ENCODE results near the gene CSRNP3. TPM values are rescaled to one million over a fixed set of nuclear protein-coding genes. Genes with fewer than 3 reads are reported as not detected.

CSRNP3 gene
- total RNA-seq, 1 donor from 2014 or later: not detected

DNA sequence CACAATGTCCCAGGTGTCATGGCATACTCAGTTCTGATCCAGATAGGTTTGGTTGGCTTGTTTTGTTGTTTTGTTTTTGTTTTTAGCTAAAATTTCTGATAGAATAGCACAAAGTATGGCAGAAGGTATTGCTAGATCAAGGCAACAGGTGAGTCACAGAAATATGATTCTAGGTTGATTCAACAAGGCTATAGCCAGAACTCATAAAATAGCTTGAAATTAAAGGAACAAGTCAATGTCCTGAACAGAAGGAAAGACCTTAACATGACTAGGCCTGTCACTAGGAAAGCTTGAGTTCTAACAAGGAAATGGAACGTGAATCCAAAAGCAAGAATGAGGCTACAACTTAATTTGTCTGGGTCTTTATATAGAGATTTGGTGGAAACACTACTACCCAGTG, 167.5 kb downstream of the CSRNP3 start:
- H3K27me3 Mint-ChIP-seq: no peaks in the 10 kb centered on the region
- H3K4me1 Mint-ChIP-seq: no peaks in the 10 kb centered on the region
- intact Hi-C loops (cut with micrococcal nuclease): no loop called here
- POLR2A ChIA-PET: no interaction called here
- H3K4me3 Mint-ChIP-seq: no peak overlapping the region
- no peak for ATAC-seq (ENCODE audit: low read depth)
- DNase-seq: no peak
- H3K27ac Mint-ChIP-seq: no peak overlapping the region
- TF ChIP-seq, protein P1, sequence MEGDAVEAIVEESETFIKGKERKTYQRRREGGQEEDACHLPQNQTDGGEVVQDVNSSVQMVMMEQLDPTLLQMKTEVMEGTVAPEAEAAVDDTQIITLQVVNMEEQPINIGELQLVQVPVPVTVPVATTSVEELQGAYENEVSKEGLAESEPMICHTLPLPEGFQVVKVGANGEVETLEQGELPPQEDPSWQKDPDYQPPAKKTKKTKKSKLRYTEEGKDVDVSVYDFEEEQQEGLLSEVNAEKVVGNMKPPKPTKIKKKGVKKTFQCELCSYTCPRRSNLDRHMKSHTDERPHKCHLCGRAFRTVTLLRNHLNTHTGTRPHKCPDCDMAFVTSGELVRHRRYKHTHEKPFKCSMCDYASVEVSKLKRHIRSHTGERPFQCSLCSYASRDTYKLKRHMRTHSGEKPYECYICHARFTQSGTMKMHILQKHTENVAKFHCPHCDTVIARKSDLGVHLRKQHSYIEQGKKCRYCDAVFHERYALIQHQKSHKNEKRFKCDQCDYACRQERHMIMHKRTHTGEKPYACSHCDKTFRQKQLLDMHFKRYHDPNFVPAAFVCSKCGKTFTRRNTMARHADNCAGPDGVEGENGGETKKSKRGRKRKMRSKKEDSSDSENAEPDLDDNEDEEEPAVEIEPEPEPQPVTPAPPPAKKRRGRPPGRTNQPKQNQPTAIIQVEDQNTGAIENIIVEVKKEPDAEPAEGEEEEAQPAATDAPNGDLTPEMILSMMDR (IDR thresholded peaks at IDR 0.05): no peak
- no peaks in the 10 kb centered on the region for H3K36me3 Mint-ChIP-seq (ENCODE audit: low read depth)
- CTCF ChIA-PET: no interaction called here
- no peaks in the 10 kb centered on the region for H3K9me3 Mint-ChIP-seq

DNA sequence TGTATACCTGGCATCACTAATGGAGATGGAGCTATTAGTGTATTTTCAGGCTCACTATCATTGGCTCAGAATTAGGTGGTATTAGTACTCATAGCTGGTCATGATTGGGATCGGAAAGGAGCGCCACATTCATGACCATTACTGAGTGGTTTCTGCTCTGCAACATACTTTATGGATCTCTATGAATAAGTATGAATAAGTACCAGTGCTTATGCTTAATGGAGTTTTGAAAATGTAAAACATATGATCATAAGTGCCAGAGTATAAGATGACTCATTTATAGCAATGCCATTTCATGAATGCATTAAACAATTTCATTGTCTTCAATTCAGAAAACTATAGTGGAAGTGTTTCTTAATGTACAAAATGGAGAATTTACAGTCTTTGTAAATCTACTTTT, 167.9 kb downstream of the CSRNP3 start:
- intact Hi-C loops (cut with micrococcal nuclease): no loop called here
- H3K27me3 Mint-ChIP-seq: no peaks in the 10 kb centered on the region
- CTCF ChIA-PET: no interaction called here
- H3K36me3 Mint-ChIP-seq (ENCODE audit: low read depth): no peaks in the 10 kb centered on the region
- TF ChIP-seq, protein P1 (IDR thresholded peaks at IDR 0.05): no peak
- ATAC-seq (ENCODE audit: low read depth) (no peak), DNase-seq (no peak)
- no peak overlapping the region for H3K27ac Mint-ChIP-seq
- POLR2A ChIA-PET: no interaction called here
- no peak overlapping the region for H3K4me3 Mint-ChIP-seq
- no peaks in the 10 kb centered on the region for H3K4me1 Mint-ChIP-seq
- no peaks in the 10 kb centered on the region for H3K9me3 Mint-ChIP-seq

DNA sequence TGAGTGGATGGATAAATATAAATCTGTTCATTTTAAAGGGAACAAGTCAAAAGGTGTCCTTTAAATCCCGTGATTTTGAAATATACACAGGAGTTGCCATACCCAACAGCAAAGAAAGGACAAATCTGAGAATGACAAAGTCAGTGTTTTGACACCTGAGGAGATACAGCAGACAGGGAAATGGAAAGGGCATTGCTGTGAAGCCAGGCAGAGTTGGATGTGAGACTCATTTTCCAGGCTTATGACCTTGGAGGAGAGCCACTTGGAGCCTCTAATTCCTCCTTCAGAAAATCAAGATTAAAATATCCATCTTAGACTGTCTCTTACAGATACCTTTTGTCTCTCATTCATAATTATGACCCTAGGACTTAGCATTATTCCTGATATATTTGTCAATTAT, 170.0 kb downstream of the CSRNP3 start:
- intact Hi-C loops (cut with micrococcal nuclease): no loop called here

DNA sequence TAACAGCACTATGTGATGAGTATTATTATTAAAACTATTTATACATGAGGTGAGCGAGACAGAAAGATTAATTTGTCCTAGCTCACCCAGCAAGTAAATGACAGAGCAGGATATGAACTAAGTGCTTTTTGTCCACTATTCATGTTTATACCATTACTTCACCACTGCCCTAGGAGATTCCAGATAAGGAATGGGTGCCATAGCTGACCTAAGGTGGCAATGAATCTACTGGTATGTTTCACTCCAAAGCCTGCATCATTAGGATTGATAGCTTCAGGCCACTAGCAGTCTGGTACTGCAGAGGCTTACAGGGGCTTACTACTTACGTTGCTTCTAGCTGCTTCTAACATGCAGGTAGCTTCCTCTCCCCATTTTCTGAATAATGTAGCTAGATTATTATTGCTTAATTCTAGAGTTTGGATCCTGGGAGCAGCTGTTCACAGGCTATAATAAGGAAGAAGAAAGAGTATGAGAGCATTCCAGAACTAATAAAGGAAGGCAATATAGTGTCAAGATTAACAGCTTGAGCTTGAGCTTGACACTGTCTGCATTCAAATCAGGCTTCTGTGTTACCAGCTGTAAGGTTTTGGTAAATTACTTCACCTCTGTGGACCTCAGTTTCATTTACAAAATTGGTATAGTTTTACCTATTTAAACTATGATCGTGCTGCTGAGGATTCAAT, 170.9 kb downstream of the CSRNP3 start:
- Mint-ChIP-seq H3K4me3 (no peak overlapping the region), H3K27me3 (no peaks in the 10 kb centered on the region), H3K4me1 (no peaks in the 10 kb centered on the region), H3K27ac (no peak overlapping the region), H3K36me3 (ENCODE audit: low read depth) (no peaks in the 10 kb centered on the region), H3K9me3 (no peaks in the 10 kb centered on the region)
- TF ChIP-seq, protein P1 (IDR thresholded peaks at IDR 0.05): no peak
- ATAC-seq (ENCODE audit: low read depth) (no peak), DNase-seq (no peak)
- POLR2A ChIA-PET: no interaction called here
- CTCF ChIA-PET: no interaction called here
- intact Hi-C loops (cut with micrococcal nuclease): no loop called here

More for the DNA sequence above, 170.0 kb downstream of the CSRNP3 start:
- Mint-ChIP-seq H3K27ac (no peak overlapping the region), H3K27me3 (no peaks in the 10 kb centered on the region), H3K4me1 (no peaks in the 10 kb centered on the region), H3K4me3 (no peak overlapping the region), H3K36me3 (ENCODE audit: low read depth) (no peaks in the 10 kb centered on the region), H3K9me3 (no peaks in the 10 kb centered on the region)
- DNase-seq (no peak), ATAC-seq (ENCODE audit: low read depth) (no peak)
- ChIA-PET POLR2A (no interaction called here), CTCF (no interaction called here)
- TF ChIP-seq, protein P1 (IDR thresholded peaks at IDR 0.05): no peak

DNA sequence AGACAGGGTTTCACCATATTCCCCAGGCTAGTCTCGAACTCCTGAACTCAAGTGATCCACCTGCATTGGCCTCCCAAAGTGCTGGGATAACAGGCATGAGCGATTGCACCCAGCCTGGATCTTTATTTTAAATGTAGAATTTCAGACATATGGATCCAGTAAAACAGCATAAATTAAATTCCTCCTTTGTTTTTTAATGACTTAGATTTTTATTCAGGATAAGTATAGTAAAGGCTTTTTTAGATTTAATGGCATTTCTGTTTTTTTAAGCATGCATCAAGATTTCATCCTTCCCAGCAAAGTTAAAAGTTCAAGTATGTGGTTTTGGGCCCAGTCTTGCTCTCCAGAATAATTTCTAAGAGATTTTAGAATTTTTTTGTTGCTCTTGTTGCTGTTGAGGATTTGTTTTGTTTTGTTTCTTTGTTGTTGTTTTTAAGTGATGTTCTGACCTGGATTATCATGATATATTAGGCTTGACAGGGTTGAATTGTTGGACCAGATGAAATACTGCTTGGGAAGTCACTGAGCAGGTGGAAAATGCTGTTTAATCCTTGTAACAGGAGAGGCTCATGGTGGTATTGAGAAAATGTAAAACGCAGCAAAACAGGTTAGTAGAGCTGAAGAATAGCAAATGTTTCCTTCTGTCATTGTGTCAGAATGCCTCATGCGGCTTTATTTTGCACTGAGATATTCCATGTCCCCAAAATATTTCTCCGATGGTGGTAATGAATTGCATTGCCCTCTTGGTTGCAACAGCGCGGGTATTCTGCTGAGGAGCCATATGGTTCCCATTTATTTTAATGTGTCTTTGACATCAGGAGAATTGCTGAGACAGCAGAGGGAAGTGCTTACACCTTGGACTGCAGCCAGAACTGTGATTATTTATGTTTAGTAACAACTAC, 176.7 kb downstream of the CSRNP3 start:
- DNase-seq (no peak), ATAC-seq (ENCODE audit: low read depth) (no peak)
- H3K4me1 Mint-ChIP-seq: no peaks in the 10 kb centered on the region
- peaks cover 2% of the 10 kb centered on the region for H3K27me3 Mint-ChIP-seq
- intact Hi-C loops (cut with micrococcal nuclease): no loop called here
- H3K4me3 Mint-ChIP-seq: no peak overlapping the region
- POLR2A ChIA-PET: no interaction called here
- H3K36me3 Mint-ChIP-seq (ENCODE audit: low read depth): no peaks in the 10 kb centered on the region
- CTCF ChIA-PET: no interaction called here
- no peaks in the 10 kb centered on the region for H3K9me3 Mint-ChIP-seq
- H3K27ac Mint-ChIP-seq: no peak overlapping the region
- TF ChIP-seq, protein P1 (IDR thresholded peaks at IDR 0.05): no peak

Measured in activated B cell treated with CpG ODN at 0.5 μM for 24 hours (primary cell).